NCI-H2029 treated with DMSO at 0.1 percent for 48 hours (cell line): Measurements from ENCODE around the gene IDE.
"Not testable (repeated sequence)": the region's sequence is repeated elsewhere in the genome, so short reads cannot be mapped to it uniquely, and the experiment has no call there.

Experiments
- DNase-seq: peaks from one replicate; lab custom pipeline; 2025; lab: John Stamatoyannopoulos, UW

Gene IDE

DNA sequence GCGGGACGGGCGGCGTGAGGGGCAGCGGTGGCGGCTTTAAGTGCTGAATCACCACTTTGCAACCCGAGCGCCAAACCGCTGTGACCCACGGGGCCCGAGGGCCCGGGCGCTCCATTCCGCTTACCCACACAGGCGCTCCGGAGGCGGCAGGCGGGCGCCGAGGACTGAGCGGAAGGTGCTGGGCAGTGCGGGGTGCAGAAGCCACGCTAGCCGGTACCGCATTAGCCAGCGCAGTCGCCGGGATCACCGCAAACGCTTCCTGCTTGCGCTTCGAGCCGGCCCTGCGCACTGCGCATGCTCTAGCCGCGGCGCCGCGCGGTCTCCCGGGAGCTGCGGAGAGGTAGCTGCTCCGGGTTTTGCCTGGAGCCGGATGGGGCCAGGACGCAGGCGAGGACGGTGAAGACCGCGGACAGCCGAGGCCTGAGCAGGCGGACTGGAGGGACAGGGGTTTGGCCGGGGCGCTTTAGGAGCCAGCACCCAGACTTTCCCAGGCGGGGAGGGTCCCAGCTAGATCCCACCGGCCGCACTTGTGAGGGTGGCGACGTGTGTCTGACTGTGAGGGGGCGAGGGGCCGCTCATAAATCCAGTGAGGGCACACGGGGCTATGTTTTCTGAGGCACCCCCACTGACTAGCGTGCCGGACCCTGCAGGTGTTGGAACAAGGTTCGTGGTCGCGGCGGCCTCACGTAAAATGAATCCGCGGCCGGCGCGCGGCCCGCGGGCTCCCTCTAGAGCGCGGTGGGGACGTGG lies at the start of gene IDE:
Gene IDE (minus strand): TSS at position 296 of the 750 bp plus-strand sequence. CDS start 74 bp downstream, at position 222.
- peak; percentile 17 for DNase-seq

DNA sequence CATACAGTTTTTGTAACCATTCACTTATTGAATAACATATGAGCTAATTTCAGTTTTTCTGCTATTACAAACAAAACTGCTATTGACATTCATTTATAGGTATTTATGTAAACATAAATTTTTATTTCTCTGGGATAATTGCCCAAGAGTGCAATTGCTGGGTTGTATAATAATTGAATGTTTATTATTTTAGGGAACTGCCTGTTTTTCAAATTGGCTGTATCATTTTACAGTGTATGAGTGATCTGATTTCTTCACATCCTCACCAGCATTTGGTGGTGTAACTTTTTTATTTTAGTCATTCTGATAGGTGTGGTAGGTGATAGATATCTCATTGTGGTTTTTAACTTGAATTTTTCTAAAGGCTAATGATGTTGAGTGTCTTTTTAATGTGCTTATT lies 45.5 kb upstream of the IDE start:
- no peak for DNase-seq

DNA sequence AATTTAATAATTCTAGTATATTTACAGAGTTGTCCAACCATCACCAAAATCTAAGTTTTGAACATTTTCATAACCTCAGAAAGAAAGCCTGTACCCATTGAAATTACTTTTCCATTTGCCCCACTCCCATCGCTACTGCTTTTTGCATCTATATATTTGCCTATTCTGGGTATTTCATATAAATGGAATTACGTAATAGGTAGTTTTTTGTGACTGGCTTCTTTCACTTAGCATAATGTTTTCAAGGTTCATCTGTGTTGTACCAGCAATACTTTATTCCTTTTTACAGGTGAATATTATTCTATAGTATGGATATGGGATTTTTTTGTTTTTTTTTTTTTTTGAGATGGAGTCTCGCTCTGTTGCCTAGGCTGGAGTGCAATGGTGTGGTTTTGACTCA lies 41.6 kb upstream of the IDE start:
- no peak for DNase-seq

DNA sequence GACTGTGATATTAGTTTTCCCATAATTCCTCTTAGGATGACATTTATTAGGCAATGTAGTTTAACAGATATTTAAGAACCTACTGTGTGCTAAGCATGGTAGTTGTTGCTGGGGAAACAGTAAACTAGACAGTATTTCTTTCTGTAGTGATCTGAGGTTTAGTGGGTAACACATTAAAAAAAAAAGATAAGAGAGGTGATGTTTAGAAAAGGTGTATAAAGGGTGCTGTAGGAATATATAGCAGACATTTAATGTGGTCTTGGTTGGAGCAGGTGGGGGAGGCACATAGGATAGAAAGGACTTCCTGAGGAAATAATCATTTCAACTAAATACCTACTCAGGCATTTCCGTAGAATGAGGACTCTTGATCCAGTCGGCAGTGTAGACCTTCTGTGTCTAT lies 30.9 kb upstream of the IDE start:
- no peak for DNase-seq

DNA sequence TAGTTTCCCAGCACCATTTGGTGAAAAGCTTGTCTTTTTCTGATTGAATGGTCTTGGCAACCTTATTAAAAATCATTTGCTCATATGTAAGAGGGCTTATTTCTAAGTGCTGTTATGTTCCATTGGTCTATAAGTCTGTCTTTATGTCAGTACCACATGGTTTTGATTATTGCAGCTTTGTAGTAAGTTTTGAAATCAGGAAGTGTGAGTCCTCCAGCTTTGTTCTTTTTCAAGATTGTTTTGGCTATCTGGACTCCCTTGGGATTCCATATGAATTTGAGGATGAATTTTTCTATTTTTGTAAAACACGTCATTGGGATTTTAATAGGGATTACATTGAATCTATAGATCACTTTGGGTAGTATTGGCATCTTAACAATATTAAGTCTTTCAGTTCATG lies 24.4 kb upstream of the IDE start:
- no peak for DNase-seq

DNA sequence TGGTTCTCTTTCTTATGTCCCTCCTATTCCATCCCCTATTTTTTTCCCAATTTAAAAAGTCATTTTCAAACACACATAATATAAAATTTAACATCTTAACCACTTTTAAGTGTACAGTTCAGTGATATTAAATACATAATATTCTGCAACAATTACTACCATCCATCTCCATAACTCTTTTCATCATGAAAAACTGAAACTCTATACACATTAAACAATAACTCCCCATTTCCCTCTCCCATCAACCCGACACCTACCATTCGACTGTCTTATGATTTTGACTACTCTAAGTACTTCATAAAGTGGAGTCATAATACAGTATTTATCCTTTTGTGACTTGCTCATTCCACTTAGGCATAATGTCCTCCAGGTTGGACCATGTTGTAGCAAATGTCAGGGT lies 21.6 kb upstream of the IDE start:
- DNase-seq = no peak

DNA sequence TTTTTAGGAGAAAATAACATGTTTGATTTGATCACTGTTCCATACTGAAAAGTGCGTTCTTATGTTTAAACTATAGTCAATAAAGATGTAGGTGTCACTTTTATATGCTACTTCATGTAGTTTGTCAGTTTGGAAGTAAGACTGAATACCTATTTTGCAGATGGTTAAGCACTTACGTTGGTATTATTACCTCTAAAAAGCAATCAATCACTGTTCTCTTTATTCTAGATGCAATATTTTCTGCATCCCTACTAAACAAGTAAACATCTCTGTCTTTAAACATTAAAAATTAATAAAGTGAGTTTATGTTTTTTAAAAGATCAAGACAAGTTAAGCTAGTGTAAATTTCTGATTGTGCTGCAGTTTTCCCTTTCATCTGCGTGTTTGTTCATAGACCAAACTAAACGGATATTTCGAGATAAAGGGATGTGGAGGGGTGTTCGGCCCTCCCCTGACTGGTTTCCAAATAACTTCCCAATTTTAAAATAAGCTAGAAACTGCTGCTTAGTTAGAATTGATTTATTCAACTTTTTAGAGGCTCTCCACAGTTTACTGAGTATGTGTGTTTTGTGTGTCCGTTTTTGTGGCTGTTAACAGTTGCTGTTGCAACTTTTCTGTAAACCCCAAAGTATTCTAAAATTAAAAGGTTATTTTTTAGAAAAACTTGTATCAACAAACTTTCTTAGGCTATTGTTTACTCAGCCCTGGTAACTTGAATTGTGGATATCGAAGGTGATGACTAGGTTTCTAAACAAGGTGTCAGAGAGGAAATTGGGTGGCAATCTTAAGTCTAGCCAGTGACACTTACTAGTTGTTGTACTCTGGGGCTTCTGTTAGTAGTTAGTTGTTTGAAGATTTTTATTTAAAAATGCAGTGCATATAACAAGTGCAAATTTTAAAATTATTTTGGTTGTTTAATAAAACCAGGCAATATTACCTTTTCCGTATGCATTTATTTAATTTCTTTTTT lies 20.0 kb upstream of the IDE start:
- DNase-seq = no peak

DNA sequence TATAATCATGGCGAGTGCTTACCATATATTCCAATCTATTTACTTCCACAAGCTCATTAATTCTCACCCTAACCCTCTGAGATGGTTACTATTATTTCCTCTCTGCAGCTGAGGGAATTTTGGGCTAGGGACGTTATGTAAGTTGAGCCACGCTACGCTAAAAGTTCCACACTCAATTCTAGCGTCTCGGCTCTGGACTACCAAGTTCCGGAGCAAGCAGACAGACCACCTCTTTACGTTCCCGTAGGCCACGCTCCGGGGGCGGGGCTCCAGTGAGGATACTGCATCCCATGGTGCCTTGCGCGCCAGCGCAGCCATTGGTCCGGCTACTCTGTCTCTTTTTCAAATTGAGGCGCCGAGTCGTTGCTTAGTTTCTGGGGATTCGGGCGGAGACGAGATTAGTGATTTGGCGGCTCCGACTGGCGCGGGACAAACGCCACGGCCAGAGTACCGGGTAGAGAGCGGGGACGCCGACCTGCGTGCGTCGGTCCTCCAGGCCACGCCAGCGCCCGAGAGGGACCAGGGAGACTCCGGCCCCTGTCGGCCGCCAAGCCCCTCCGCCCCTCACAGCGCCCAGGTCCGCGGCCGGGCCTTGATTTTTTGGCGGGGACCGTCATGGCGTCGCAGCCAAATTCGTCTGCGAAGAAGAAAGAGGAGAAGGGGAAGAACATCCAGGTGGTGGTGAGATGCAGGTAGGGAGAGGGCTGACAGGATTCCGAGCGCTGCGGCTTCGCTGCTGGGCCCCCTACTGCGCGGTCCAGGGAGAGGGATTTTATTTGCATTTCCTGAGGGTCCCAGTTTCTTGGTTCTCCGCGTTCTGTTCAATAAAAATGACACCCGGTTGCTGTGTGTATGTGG lies 19.1 kb upstream of the IDE start, which contains the start of gene KIF11:
Gene KIF11 (plus strand): TSS at position 370 of the 858 bp plus-strand sequence. CDS start 246 bp downstream, at position 616.
- peak; percentile 82 for DNase-seq

DNA sequence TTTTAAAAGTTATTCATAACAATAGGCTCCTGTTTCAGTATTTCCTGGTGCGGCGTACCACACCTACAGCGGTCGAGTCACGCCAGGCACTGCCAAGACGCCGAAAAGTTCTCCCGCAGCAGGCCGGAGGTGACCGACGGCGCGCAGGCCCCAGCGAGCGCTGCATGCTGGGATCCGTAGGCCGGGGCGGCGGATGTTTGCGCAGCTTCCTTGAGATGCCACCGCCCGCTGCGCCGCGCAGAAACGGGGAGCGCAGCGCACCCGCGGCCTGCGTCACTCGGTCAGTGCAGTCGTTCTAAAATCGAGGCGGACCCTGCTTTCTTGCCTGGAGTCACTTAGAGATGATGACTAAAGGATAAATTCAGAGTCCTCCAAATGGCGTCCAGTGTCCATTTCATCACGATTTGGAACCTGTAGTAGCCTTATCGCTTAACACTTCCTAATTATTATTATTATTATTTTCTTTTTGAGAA lies 17.7 kb upstream of the IDE start:
- peak; percentile 17 for DNase-seq

DNA sequence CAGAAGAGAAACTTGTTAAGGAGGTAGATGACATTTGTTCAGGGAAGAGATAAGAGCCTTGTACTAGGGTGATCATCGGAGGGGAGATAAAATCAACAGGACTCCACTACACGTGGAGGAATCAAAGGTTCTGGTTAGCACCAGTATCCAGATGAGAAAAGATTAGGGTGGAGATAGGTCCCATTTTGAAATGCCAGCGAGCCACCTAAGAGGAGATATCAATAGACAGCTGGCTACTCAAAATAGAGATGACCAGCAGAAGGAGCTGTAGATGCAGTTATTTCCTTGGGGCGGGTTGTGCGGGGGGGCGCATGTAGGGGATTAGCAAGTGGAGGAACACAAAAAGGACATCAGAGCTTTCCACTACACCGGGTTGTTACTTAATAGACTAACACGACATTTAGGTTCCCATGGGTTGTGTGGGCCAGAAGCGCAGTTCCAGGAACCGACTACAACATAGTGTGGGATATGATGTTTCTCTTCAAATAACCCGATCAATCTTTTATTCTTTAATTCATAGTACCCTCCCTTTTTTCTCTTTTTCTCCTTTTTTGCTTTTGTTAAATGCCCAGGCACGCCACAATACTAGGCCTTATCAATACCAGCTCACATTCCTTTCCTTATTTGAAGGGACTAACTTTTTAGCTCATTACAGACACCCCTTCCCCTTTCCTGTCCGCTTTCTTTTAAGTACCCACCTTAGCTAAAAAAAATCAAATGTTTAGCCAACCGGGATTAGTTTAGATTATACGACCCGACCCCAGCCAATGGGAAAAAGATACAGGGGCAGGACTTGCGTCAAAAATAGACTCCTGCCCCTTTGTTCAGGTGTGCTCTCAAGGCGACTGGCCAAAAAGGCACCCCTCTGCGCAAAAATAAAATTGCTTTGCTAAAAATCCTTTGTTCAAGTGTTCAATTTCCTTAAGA lies 17.0 kb upstream of the IDE start:
- no peak for DNase-seq

DNA sequence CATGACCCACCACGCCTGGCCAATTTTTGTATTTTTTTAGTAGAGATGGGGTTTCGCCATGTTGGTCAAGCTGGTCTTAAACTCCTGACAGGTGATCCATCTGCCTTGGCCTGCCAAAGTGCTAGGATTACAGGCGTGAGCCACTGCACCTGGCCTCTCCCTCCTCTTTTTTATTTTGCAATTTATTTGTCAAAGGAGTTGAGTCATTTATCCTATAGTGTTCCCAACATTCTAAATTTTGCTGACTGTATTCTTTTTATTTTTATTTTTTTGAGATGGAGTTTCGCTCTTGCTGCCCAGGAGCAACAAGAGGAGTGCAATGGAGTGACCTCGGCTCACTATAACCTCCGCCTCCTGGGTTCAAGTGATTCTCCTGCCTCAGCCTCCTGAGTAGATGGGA lies 8.5 kb upstream of the IDE start:
- not testable (repeated sequence) for DNase-seq

DNA sequence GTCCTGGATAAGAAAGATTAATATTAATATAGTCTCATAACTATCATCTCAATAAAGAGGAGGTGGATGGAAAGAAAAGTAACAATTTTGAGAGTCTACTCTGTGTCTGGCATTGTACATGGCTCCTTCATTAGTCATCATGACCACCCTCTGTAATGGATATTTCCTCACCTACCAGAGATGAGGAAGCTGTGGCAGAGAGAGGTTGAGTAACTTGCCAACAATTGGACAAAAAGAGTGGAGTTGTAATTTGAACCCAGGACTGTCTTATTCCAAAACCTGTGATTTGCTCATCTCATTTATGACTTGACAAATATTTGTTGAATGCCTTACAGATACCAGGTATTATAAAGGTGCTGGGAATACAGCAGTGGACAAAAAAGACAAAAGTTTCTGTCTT lies 2.1 kb upstream of the IDE start:
- DNase-seq = no peak

DNA sequence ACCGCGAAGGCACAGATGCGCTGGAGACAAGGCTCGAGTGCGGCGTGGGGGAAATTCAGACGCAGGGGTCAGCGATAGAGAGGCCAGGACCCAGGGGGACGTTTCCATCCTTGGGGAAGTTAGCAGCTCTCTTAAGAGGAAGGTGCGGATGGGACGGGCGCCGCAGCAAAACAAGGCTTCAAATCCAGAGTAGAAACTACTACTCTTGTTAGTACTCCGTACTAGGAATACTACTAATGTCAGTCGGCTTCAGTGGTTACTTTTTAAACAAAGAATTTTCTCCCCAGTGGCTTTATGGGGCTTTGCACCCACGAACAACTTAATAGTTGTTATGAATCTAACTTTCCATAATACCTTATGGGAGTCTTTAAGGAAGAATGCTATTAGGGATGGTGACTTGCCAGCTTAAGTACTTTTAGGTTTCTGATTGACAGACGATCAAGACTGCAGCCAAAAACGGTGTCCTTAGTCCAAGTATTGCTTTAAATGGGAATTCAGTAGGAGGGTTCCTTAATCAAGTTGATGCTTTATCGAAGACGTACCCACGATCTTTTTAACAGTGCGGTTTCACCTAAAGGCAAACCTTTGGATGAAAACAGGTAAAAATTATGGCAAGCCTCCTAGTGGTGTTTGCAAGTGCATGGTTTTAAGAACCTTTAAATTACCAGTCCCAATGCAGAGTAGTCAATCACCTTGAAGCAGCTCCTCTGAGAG lies 812 bp upstream of the IDE start:
- DNase-seq = no peak

DNA sequence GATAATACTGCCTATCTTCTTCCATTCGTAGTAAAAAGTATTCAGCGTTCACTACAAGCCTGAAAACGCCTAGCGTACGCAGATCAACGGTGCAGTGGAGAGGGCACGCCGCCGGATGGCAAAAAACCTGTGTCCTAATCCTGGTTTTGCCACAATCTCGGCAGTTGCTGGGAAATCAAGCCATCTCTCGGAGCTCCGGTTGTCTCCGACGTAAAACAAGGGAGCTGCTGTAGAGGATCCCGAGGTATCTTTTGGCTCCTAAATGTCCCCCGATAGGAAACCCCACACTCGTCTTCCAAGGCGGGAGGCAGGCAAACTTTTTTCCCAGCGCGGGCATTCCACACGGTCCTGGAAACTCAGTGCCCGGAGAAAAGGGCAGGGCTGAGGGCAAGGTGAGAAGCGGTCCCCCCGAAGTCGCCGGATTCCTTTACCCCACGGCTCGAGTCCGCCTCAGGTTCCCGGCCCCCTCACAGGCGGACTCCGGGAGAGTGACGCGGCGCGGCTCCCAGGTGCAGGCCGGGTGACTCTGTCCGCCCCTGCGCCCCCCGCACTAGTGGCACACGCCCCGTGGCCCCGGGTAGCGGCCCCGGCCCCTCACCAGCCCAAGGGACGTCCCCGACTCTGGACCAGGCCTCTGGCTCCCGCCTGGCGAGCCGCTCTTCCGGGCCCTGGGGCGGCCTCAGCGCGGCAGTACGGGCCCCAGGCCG lies 649 bp downstream of the IDE start:
- no peak for DNase-seq

DNA sequence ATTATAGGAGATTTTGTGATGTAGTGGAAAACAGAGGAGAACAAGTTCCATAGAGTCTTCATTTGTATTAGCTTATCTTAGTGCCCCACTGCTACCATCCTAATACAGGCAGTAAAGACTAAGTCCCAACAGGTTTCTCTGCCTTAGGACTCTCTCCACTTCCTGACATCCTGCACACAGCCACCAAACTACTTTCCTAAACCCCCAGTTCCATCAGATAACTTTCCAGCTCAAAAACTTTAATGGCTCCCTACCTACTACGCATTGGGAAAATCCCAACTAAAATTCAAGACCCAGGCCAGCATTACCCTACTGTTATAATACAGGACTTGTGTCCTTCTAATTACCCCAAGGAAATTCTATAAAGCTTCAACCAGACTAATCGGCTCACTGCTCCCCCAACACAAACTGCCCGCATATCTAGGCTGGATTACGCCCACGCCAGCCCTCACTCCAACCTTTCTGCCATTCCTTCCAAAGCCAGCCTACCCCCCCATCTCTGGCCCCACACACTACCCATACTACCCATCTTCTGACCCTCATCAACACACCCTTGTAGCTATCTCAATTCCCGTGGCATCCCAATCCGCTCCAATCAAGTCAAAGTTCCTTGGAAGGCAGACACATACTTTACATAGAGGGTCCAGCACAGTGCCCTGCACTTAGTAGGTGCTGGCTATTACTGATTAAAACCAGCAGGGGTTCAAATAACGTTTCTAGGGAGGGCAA lies 1.4 kb downstream of the IDE start:
- no peak for DNase-seq

DNA sequence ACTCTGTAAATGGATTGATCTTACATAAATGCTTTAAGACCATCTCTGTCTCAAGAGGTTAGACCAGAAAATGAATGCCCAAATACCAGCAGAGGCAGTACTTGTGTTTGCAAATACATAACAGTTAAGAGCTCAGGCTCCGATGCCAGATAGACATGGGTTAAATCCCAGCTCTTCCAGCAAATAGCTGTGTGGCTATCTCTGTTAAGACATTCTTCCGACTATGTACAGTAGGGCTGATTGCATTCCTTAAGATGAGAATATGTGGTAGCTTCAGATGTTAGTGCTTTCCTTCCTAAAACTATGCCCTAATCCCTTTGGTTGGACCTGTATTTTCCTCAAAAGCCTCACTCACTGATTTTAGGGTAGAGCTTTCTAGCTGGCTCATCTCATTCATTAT lies 2.2 kb downstream of the IDE start:
- no peak for DNase-seq

DNA sequence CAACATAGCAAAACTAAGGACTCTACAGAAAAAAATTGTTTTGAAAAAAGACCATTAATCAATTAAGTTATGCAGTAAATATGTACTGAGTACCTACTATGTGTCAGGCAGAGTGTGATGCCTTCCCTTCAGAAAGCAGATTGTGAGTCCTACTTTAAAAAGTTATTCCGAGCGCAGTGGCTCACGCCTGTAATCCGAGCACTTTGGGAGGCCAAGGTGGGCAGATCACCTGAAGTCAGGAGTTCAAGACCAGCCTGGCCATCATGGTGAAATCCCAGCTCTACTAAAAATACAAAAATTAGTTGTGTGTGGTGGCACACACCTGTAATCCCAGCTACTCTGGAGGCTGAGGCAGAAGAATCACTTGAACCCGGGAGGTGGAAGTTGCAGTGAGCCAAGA lies 4.2 kb downstream of the IDE start:
- DNase-seq = not testable (repeated sequence)

DNA sequence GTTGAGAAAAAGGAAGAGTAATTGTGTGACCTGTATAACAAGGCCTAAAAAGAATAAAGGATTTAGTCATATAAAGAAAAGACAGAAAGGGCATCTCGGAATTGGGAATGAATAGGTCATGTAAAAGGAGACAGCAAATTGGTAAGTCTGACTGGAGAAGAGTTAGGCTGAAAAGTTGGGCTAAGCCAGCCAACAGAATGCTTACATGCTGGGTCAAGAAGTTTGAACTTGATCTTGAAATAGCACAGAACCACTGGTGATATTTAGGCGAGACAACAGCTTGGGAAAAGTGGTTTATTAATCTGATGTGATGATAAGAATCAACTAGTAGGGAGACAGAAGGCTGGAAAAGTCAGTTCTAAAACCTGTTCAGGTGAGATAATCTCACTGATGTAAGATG lies 4.8 kb downstream of the IDE start:
- no peak for DNase-seq
